CD14-positive monocyte (primary cell): ENCODE data around the gene CDH4. TPM values are rescaled to one million over a fixed set of nuclear protein-coding genes. Genes with fewer than 3 reads are reported as not detected.

Experiments used
- DNase-seq, 3 donors: peaks; one replicate each; pipeline ENCODE4 v3.0.0-alpha.2; 2011 to 2022
- H2AFZ ChIP-seq: 2 replicates; pipeline ENCODE4 v1.6.0; 2012; ENCODE audit warnings: mild to moderate bottlenecking, low read depth, low read length, inconsistent platforms; ENCODE audit not compliant: insufficient read depth, poor library complexity, severe bottlenecking
- H3K27ac ChIP-seq, 2 donors: 1 replicate in 1 of 2; 2 replicates in 1 of 2; pipeline ENCODE4 v1.5.1; 2012 to 2013; ENCODE audit warnings: low read length in 2 of 2, control low read depth in 1 of 2, inconsistent platforms in 1 of 2, low read depth in 1 of 2, mild to moderate bottlenecking in 1 of 2
- H3K27me3 ChIP-seq, 2 donors: one replicate each; pipeline versions ENCODE4 v1.6.0 to v1.6.1; 2011 to 2013; ENCODE audit warnings: low read length in 2 of 2; ENCODE audit not compliant: control insufficient read depth in 2 of 2, insufficient read depth in 2 of 2
- H3K36me3 ChIP-seq, 2 donors: replicated peaks in 1 of 2; 1 replicate in 1 of 2; 2 replicates in 1 of 2; pipeline versions ENCODE4 v1.5.1 to v1.6.1; 2012 to 2013; ENCODE audit warnings: low read length in 2 of 2, control low read depth in 1 of 2, inconsistent platforms in 1 of 2, mild to moderate bottlenecking in 1 of 2; ENCODE audit not compliant: insufficient read depth in 2 of 2, control insufficient read depth in 1 of 2
- H3K4me1 ChIP-seq, 2 donors: 1 replicate in 1 of 2; 2 replicates in 1 of 2; pipeline versions ENCODE4 v1.5.1 to v1.6.1; 2012 to 2013; ENCODE audit warnings: low read length in 2 of 2, control low read depth in 1 of 2, inconsistent platforms in 1 of 2, mild to moderate bottlenecking in 1 of 2, moderate library complexity in 1 of 2; ENCODE audit not compliant: insufficient read depth in 2 of 2, control insufficient read depth in 1 of 2
- H3K4me2 ChIP-seq: replicated peaks from 2 replicates; pipeline ENCODE3; 2012; ENCODE audit warnings: low read length, moderate library complexity, mild to moderate bottlenecking; ENCODE audit not compliant: poor library complexity, severe bottlenecking; ENCODE audit errors: extremely low read depth
- H3K4me3 ChIP-seq, 3 experiments: fragments of 200-600 bp in 1 of 3; sonication (generic) in 1 of 3; replicated peaks in 1 of 3; 1 replicate in 2 of 3; 2 replicates in 1 of 3; pipeline ENCODE4 v1.5.1; 2011 to 2013; ENCODE audit warnings: low read length in 3 of 3, mild to moderate bottlenecking in 3 of 3, control low read depth in 2 of 3, low read depth in 2 of 3, inconsistent platforms in 1 of 3, moderate library complexity in 1 of 3
- H3K79me2 ChIP-seq: 2 replicates; pipeline ENCODE4 v1.6.0; 2012; ENCODE audit warnings: mild to moderate bottlenecking, control low read depth, inconsistent platforms, low read length, moderate library complexity; ENCODE audit not compliant: insufficient read depth
- H3K9ac ChIP-seq: 2 replicates; pipeline ENCODE4 v1.6.0; 2017; ENCODE audit warnings: low read length, mild to moderate bottlenecking; ENCODE audit not compliant: insufficient read depth, poor library complexity, severe bottlenecking
- H3K9me3 ChIP-seq, 2 donors: replicated peaks in 1 of 2; 1 replicate in 1 of 2; 2 replicates in 1 of 2; pipeline versions ENCODE4 v1.5.1 to v1.6.1; 2012 to 2013; ENCODE audit warnings: low read length in 2 of 2, control low read depth in 1 of 2; ENCODE audit not compliant: control insufficient read depth in 1 of 2, insufficient read depth in 1 of 2
- H4K20me1 ChIP-seq: 2 replicates; pipeline ENCODE4 v1.6.0; 2012; ENCODE audit warnings: mild to moderate bottlenecking, low read length, control low read depth, moderate library complexity; ENCODE audit not compliant: insufficient read depth
- H3K27ac Mint-ChIP-seq, 7 donors: one replicate each; pipeline ENCODE4 v1.8.0; 2020; ENCODE audit warnings: mild to moderate bottlenecking in 7 of 7, mixed read lengths in 7 of 7, moderate library complexity in 6 of 7, inconsistent platforms in 2 of 7
- H3K27me3 Mint-ChIP-seq, 3 donors: one replicate each; pipeline ENCODE4 v1.8.0; 2021 to 2022; ENCODE audit warnings: low read depth in 3 of 3, mild to moderate bottlenecking in 3 of 3, mixed read lengths in 3 of 3, moderate library complexity in 3 of 3, inconsistent platforms in 1 of 3
- H3K36me3 Mint-ChIP-seq, 2 donors: one replicate each; pipeline ENCODE4 v1.8.0; 2020; ENCODE audit warnings: mixed read lengths in 2 of 2, inconsistent platforms in 1 of 2, mild to moderate bottlenecking in 1 of 2
- H3K4me1 Mint-ChIP-seq: one replicate; pipeline ENCODE4 v1.8.0; 2020; ENCODE audit warnings: mild to moderate bottlenecking, mixed read lengths
- H3K4me3 Mint-ChIP-seq, 2 donors: one replicate each; pipeline ENCODE4 v1.8.0; 2020; ENCODE audit warnings: mild to moderate bottlenecking in 2 of 2, mixed read lengths in 2 of 2, moderate library complexity in 1 of 2
- H3K9me3 Mint-ChIP-seq, 7 donors: one replicate each; pipeline ENCODE4 v1.8.0; 2020 to 2022; ENCODE audit warnings: mixed read lengths in 7 of 7, mild to moderate bottlenecking in 6 of 7, moderate library complexity in 6 of 7, inconsistent platforms in 2 of 7
- CTCF ChIP-seq: fragments of 200-600 bp; IDR thresholded peaks from one replicate; pipeline ENCODE4 v1.8.0; 2022; ENCODE audit warnings: antibody characterized with exemption, mild to moderate bottlenecking
- WGBS: methylation state at CpG from one replicate; pipeline ENCODE4 v1.1.5; 2013; ENCODE audit warnings: missing lambda C conversion rate; ENCODE audit not compliant: insufficient coverage; 5-methylcytosine and 5-hydroxymethylcytosine counted together
- intact Hi-C, 2 donors: fragments of 100-400 bp; cut with micrococcal nuclease; formaldehyde crosslinking; loops; one replicate each; pipeline versions ENCODE4 v1.15.0 to v1.15.1; 2023
- polyA plus RNA-seq, 3 donors: library from polyadenylated mRNA; depleted of rRNA in 1 of 3; unstranded in 2 of 3; stranded (reverse) in 1 of 3; fragments of 300-500 nt in 2 of 3; fragments of >200 nt in 1 of 3; fragmentation: Illumina TruSeq in 2 of 3; gene quantifications; 1 replicate in 2 of 3; 2 replicates in 1 of 3; pipeline ENCODE4 v1.2.3, GENCODE V29; 2012 to 2021

CDH4 gene
- polyA plus RNA-seq, 3 donors, result not detected

DNA sequence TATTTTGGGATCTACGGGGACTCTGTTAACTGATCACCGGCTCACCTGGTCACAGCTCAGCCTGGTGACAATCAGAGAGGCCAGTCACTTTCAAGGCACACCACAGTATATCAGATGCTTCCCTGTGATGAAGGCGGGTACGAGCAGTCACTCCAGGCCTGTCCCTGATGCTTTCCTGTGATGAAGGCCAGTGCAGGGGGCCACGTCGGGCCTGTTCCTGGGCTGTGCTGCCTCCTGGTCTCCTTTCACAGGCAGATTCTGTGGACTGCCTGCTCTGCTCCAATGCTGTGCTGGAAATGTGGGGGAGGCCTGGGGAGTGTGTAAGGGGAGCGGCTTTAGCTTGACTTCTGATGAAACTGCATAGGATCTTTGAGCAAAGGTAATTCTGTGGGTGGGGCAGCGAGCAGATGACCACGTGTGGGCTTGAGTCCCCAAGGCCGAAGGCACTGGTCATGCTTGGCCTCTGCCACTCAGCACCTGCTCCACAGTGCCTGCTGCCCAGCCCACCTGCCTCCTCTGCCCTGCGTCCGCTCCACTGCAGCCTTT is 441.1 kb downstream of the CDH4 start:
- no peak overlapping the region for H3K27ac ChIP-seq
- peaks cover 0 to 63% (median 39%) of the 10 kb centered on the region in 7 donors for H3K9me3 Mint-ChIP-seq
- no peak overlapping the region for H3K4me2 ChIP-seq
- H3K36me3 ChIP-seq, result no peaks in the 10 kb centered on the region
- H3K27me3 Mint-ChIP-seq, result no peaks in the 10 kb centered on the region
- no peaks in the 10 kb centered on the region for H3K36me3 Mint-ChIP-seq
- intact Hi-C loops, result no loop called here
- H3K79me2 ChIP-seq, result no peaks in the 10 kb centered on the region
- peaks cover 13 to 86% of the 10 kb centered on the region in 2 donors for H3K9me3 ChIP-seq
- no peak for DNase-seq
- no peak overlapping the region for H2AFZ ChIP-seq
- H3K9ac ChIP-seq, result no peak overlapping the region
- 89% methylated on average over 10 of the region's 12 CpGs for WGBS
- H3K4me3 ChIP-seq, result no peak overlapping the region
- H3K4me1 ChIP-seq, result no peaks in the 10 kb centered on the region
- no peaks in the 10 kb centered on the region for H3K27me3 ChIP-seq
- no peak overlapping the region for H3K4me3 Mint-ChIP-seq
- H3K4me1 Mint-ChIP-seq, result no peaks in the 10 kb centered on the region
- TF ChIP-seq CTCF, result no peak
- no peak overlapping the region for H3K27ac Mint-ChIP-seq
- no peaks in the 10 kb centered on the region for H4K20me1 ChIP-seq

GRCh38 chr20:61694682-61695081 is 442.6 kb downstream of the CDH4 start:
- Histone ChIP-seq H3K27me3 (no peaks in the 10 kb centered on the region), H3K36me3 (no peaks in the 10 kb centered on the region), H3K9ac (no peak overlapping the region), H3K27ac (no peak overlapping the region), H3K4me2 (no peak overlapping the region), H3K4me1 (no peaks in the 10 kb centered on the region), H2AFZ (no peak overlapping the region), H3K9me3 (peaks cover 13 to 91% of the 10 kb centered on the region in 2 donors), H3K4me3 (no peak overlapping the region), H3K79me2 (no peaks in the 10 kb centered on the region), H4K20me1 (no peaks in the 10 kb centered on the region)
- no peak for TF ChIP-seq CTCF
- no peak overlapping the region for H3K27ac Mint-ChIP-seq
- peaks cover 0 to 2% (median 0%) of the 10 kb centered on the region in 3 donors for H3K27me3 Mint-ChIP-seq
- no peak overlapping the region for H3K4me3 Mint-ChIP-seq
- no peaks in the 10 kb centered on the region for H3K36me3 Mint-ChIP-seq
- DNase-seq, result no peak
- H3K9me3 Mint-ChIP-seq, result peaks cover 0 to 64% (median 46%) of the 10 kb centered on the region in 7 donors
- intact Hi-C loops, result no loop called here
- no peaks in the 10 kb centered on the region for H3K4me1 Mint-ChIP-seq
- WGBS, result 88% methylated on average over 11 of the region's 15 CpGs
